ENCODE results near the gene RPS6KL1.

The RPS6KL1 gene

DNA sequence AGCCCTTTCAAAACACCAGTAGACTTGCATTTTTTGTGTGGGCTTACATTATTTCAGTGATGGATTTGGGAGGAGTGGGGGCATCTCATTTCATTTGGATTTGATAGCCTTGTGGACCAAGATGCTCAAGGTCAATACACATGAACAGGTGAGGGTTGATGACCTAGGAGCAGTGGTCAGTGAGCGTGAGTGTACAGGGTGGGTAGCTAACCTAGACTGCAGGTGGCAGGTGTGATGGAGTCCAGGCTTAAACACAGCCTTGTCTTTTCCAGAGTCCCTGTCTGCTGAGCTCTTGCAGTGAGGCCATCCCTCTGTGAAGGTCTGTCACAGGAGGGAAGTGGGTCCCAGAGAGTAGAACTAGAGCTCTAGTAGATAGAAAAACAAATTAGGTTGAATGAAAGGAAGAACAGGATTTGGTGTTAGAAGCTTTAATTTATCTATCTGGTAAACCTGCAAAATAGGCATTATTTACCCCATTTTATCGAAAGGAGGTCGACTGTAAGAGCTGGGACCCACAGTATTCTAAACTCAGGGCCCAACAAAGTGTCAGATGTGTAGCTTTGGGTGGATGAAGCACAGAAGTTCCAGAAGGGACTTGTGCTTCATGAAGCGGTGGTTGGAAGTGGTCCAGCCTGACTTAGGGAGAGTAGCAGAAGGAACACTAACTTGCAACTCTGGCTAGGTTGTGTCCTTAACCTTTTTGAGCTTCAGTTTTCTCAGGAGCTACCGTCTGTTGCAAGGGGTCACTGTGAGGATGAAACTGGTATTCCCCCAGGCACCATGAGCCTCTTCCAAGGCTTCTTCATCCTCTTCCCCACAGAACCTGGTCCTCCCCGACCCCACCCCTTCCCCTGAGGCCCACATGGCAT is 18.2 kb downstream of the RPS6KL1 start:
- no peak overlapping the region for H3K4me3 Mint-ChIP-seq
- H3K4me1 Mint-ChIP-seq (ENCODE audit: low read depth): peaks cover 8% of the 10 kb centered on the region
- H3K9me3 Mint-ChIP-seq: no peaks in the 10 kb centered on the region
- H3K27ac Mint-ChIP-seq: peak overlapping the region; percentile 59
- H3K36me3 Mint-ChIP-seq (ENCODE audit: low read depth): peaks cover 74% of the 10 kb centered on the region
- no peaks in the 10 kb centered on the region for H3K27me3 Mint-ChIP-seq
- DNase-seq: no peak

DNA sequence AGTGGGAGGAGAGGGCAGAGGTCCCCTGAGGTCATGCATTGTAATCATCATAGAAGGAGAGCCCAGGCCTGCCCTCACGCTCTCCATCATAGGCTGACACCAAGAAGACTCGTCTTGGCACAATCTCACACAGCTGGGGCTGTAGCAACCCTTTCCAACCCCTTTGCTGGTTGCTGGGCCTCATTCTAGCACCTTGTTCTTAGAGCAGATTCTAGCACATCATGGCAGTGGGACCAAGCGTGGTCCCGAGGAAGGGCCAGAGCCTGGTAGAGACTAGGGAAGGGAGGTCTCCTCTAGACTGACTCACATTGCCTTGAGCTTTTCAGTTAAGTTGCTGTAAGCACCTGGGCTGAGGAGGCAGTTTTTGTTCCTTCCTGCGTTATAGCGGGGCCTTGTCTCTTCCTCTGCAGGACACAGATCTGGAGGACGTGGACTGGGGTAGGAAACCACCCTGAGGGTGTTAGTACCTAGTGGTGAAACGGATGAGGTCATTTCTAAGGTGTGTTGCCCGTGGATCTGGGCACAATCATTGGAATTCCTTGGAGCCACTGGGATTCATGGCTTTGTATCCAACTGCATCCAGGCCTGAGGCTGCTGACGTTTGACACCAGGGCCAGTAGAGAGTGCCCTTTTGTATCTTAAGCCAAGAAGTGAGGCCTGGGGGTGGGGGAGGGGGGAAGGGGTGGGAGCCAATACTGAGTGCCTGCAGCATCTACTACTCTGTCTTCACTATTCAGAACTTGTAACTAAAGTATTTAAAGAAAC is 19.9 kb downstream of the RPS6KL1 start:
- Mint-ChIP-seq H3K27ac (peak overlapping the region; percentile 30), H3K27me3 (no peaks in the 10 kb centered on the region), H3K36me3 (ENCODE audit: low read depth) (peaks cover 89% of the 10 kb centered on the region), H3K9me3 (no peaks in the 10 kb centered on the region), H3K4me3 (no peak overlapping the region), H3K4me1 (ENCODE audit: low read depth) (peaks cover 8% of the 10 kb centered on the region)
- no peak for DNase-seq

DNA sequence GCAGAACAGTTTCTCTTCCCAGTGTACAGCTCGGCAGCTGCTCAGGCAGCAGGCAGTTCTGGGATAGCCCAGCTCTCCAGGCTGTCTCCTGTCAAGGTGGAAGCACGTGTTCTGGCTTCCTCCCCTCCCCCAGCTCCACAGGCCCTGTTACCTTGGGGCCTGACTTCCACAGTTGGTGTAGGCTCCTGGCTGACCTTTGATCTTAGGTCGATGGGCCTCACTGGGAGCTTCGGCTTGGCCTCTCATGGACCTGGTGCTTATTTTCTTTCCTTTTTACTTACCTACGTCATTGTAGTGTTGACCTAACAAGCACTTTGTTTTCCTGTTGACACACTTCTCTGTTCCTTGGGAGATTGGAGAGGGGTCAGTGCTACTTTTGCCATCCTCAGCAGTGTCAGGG is 24.4 kb downstream of the RPS6KL1 start:
- no peaks in the 10 kb centered on the region for H3K27me3 Mint-ChIP-seq
- H3K36me3 Mint-ChIP-seq (ENCODE audit: low read depth): peaks cover 99% of the 10 kb centered on the region
- DNase-seq: no peak
- no peak overlapping the region for H3K4me3 Mint-ChIP-seq
- H3K4me1 Mint-ChIP-seq (ENCODE audit: low read depth): no peaks in the 10 kb centered on the region
- no peaks in the 10 kb centered on the region for H3K9me3 Mint-ChIP-seq
- peak overlapping the region; percentile 51 for H3K27ac Mint-ChIP-seq

DNA sequence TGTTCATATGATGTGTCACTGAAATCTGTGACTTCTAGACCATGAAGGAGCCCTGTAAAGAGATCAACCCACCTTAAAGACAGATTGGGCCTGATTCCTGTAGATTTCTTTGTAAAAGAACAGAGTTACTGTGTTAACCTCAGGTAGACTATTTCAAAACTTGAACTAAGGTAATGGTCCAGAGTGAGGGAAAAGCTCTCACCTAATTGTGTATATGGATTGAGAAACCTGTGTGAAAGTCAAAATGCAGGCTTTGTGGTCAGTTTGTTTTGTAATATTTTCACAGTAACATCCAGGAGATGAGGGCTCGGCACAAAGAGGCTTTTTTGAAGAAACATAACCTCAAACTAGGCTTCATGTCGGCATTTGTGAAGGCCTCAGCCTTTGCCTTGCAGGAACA is 25.0 kb downstream of the RPS6KL1 start:
- Mint-ChIP-seq H3K36me3 (ENCODE audit: low read depth) (peaks cover 100% of the 10 kb centered on the region), H3K9me3 (no peaks in the 10 kb centered on the region), H3K4me1 (ENCODE audit: low read depth) (no peaks in the 10 kb centered on the region), H3K27ac (peak overlapping the region; percentile 22), H3K27me3 (no peaks in the 10 kb centered on the region), H3K4me3 (no peak overlapping the region)
- no peak for DNase-seq

DNA sequence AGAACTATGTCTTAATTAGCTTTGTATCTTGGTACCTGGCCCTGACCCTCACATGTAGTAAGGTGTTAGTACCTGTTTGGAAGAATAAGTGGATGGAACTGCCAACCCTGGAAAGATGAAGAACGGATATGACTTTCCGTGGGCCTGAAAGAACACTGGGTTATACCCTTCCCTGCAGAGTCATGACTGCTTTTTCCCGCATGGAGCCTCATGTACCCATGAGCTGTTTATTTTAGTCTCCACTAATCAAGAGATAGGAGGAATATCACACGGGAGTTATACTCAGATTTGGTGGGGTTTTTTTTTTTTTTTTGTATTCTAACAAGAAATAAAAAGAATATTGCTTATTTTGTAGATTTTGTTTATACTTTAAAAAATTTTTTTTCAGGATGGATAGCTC is 25.4 kb downstream of the RPS6KL1 start:
- H3K27me3 Mint-ChIP-seq: no peaks in the 10 kb centered on the region
- DNase-seq: no peak
- H3K4me1 Mint-ChIP-seq (ENCODE audit: low read depth): no peaks in the 10 kb centered on the region
- no peak overlapping the region for H3K4me3 Mint-ChIP-seq
- H3K27ac Mint-ChIP-seq: peak overlapping the region; percentile 13
- H3K36me3 Mint-ChIP-seq (ENCODE audit: low read depth): peaks cover 100% of the 10 kb centered on the region
- no peaks in the 10 kb centered on the region for H3K9me3 Mint-ChIP-seq

DNA sequence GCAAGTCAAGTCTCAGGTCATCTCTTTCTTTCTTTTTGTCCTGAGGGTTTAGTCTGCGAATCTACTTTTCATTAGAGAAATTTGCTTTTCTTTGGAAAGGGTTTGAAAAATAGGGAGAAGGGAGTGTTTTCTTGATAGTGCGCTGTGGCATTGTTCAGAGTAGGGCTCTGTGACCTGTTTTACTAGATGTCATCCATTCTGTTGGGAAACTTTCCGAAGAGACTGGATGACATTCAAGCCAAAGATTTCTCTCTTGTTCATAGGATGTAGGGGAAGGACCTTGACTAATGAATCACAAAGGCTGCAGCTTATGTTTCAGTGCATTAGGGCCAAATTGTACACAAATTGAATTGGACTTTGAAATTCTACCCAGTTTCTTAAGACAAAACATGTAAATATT is 26.7 kb downstream of the RPS6KL1 start:
- no peak overlapping the region for H3K4me3 Mint-ChIP-seq
- no peaks in the 10 kb centered on the region for H3K27me3 Mint-ChIP-seq
- H3K4me1 Mint-ChIP-seq (ENCODE audit: low read depth): peaks cover 5% of the 10 kb centered on the region
- H3K9me3 Mint-ChIP-seq: no peaks in the 10 kb centered on the region
- no peak for DNase-seq
- peaks cover 100% of the 10 kb centered on the region for H3K36me3 Mint-ChIP-seq (ENCODE audit: low read depth)
- peak overlapping the region; percentile 65 for H3K27ac Mint-ChIP-seq

DNA sequence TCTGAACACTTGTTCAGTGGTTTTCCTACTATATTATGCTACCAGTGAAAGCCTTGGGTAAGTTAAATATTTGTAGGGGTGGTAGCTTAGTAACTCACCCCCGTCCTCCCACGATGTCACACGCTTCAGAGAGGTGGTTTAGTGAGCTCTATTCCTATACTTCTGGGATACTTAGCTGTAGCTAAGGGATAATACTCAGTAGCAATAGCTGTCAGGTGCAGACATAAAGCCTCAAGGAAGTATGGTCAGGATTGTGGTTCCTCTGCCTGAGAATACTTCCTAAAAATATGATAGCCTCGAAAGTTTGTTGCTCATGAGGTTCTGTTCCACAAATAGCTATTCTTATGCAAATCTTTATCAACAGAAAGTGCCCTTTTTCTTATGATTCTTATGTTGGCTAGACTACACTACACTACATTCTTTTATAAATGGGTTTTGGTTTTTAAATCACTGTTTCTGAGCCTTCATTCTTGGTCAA is 29.4 kb downstream of the RPS6KL1 start:
- H3K27me3 Mint-ChIP-seq: no peaks in the 10 kb centered on the region
- DNase-seq: no peak
- peaks cover 98% of the 10 kb centered on the region for H3K36me3 Mint-ChIP-seq (ENCODE audit: low read depth)
- H3K4me3 Mint-ChIP-seq: no peak overlapping the region
- peak overlapping the region; percentile 55 for H3K27ac Mint-ChIP-seq
- no peaks in the 10 kb centered on the region for H3K9me3 Mint-ChIP-seq
- H3K4me1 Mint-ChIP-seq (ENCODE audit: low read depth): peaks cover 6% of the 10 kb centered on the region

DNA sequence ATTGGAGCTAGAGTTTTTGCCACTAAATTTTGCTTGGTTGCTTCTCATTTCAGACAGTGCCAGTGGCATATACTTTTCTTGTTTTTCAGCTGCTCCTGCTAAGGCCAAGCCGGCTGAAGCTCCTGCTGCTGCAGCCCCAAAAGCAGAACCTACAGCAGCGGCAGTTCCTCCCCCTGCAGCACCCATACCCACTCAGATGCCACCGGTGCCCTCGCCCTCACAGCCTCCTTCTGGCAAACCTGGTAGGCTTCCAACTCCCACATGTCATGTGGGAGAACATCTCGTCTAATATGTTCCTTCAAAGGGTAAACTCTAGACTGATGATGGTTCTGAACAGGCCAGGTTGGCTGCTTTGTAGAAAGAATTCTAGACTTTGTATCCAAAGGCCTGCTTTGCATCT is 30.3 kb downstream of the RPS6KL1 start:
- no peaks in the 10 kb centered on the region for H3K27me3 Mint-ChIP-seq
- peak overlapping the region; percentile 37 for H3K27ac Mint-ChIP-seq
- DNase-seq: no peak
- H3K4me1 Mint-ChIP-seq (ENCODE audit: low read depth): peaks cover 13% of the 10 kb centered on the region
- H3K36me3 Mint-ChIP-seq (ENCODE audit: low read depth): peaks cover 98% of the 10 kb centered on the region
- H3K9me3 Mint-ChIP-seq: no peaks in the 10 kb centered on the region
- no peak overlapping the region for H3K4me3 Mint-ChIP-seq

DNA sequence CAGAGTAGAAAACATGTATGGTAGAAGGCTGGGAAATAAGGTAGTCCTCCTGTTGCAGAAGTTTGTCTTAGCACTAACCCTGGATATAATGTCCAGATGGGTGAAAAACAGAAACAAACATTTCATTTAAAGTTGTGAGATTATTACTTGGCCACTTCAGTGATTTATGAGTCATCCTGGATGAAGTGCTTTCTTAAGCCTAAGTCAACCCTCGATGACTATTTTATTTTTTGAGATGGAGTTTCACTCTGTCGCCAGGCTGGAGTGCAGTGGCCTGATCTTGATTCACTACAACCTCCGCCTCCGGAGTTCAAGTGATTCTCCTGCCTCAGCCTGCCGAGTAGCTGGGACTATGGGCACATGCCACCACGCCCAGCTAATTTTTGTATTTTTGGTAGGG is 31.2 kb downstream of the RPS6KL1 start:
- Mint-ChIP-seq H3K4me1 (ENCODE audit: low read depth) (peaks cover 15% of the 10 kb centered on the region), H3K9me3 (no peaks in the 10 kb centered on the region), H3K4me3 (no peak overlapping the region), H3K36me3 (ENCODE audit: low read depth) (peaks cover 93% of the 10 kb centered on the region), H3K27ac (peak overlapping the region; percentile 41), H3K27me3 (no peaks in the 10 kb centered on the region)
- DNase-seq: no peak

DNA sequence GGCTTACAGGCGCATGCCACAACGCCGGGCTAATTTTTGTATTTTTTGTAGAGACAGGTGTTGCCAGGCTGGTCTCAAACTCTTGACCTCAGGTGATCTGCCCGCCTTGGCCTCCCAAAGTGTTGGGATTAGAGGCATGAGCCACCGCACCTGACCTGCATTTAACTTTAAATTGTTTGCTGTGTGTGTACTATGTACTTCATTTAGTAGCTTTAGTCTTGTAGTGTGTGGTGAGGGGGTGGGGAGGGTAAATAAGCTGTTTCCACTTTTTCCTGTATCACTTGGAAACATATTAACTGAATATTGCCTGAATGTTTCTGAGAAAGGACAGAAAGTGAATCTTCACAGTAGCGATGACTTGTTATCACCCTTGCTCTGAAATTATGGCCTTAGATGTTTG is 32.8 kb downstream of the RPS6KL1 start:
- DNase-seq: no peak
- H3K36me3 Mint-ChIP-seq (ENCODE audit: low read depth): peaks cover 92% of the 10 kb centered on the region
- no peak overlapping the region for H3K4me3 Mint-ChIP-seq
- H3K27me3 Mint-ChIP-seq: no peaks in the 10 kb centered on the region
- peaks cover 31% of the 10 kb centered on the region for H3K4me1 Mint-ChIP-seq (ENCODE audit: low read depth)
- no peaks in the 10 kb centered on the region for H3K9me3 Mint-ChIP-seq
- peak overlapping the region; percentile 44 for H3K27ac Mint-ChIP-seq

DNA sequence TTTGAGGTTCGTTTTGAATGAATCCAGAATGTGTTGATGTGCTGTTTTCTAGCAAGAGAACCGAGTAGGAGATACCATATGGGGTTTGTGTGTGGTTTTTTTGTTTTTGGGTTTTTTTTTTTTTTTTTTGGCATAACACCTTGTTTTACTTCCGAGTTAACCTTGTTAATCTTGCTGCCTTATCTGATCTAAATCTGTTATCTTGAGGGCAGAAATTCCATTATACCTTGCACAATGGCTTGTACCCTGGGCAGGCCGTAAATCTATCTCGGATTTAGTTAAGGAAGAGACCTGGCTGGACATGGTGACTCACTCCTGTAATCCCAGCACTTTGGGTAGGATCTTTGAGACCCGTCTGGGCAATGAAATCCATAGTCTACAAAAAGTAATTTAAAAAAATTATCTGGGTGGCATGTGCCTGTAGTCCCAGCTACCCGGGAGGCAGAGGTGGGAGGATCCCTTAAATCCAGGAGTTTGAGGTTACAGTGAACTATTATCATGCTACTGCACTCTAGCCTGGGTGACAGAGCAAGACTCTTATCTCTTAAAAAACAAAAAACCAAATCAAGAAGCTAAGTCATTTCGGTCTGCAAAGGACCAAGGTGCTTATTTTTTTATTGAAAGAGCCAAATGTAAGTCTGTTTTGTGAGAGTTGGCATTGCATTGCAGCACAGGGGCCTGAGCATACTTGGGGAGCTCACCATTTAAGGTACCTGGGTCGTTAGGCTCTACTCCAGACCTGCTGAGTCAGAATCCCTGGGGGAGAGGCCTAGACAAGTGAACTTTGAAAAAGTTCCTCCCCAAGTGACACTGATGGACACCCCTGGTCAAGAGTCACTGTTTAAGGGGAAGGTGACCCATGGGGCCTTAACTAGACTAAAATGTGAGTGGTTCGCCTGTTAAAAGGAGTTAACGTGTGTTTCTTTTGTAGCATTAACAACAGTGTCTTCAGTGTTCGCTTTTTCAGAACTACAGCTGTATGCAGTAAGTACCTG is 34.6 kb downstream of the RPS6KL1 start:
- no peaks in the 10 kb centered on the region for H3K27me3 Mint-ChIP-seq
- H3K36me3 Mint-ChIP-seq (ENCODE audit: low read depth): peaks cover 91% of the 10 kb centered on the region
- no peak overlapping the region for H3K4me3 Mint-ChIP-seq
- no peaks in the 10 kb centered on the region for H3K9me3 Mint-ChIP-seq
- H3K4me1 Mint-ChIP-seq (ENCODE audit: low read depth): peaks cover 48% of the 10 kb centered on the region
- H3K27ac Mint-ChIP-seq: peak overlapping the region; percentile 79
- no peak for DNase-seq

DNA sequence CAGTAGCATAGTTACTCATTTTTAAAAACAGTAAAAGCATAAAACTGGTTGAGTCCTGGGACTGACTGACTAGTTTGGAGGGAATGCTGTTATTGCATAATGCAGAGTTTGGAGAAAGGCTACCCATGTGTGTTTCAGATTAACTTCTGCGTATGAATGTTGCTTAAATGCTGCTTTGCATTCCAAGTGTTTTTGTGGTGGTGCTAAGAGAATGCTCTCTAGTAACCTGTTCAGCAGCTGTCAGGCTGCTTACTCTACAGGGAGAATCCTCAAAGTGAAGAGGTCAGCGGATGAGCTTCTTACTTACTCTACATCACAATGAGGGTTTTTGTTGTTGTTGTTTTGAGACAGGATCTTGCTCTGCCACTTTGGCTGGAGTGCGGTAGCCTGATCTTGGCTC is 37.1 kb downstream of the RPS6KL1 start:
- Mint-ChIP-seq H3K4me1 (ENCODE audit: low read depth) (peaks cover 55% of the 10 kb centered on the region), H3K36me3 (ENCODE audit: low read depth) (peaks cover 79% of the 10 kb centered on the region), H3K27ac (peak overlapping the region; percentile 48), H3K4me3 (no peak overlapping the region), H3K27me3 (no peaks in the 10 kb centered on the region), H3K9me3 (no peaks in the 10 kb centered on the region)
- no peak for DNase-seq

DNA sequence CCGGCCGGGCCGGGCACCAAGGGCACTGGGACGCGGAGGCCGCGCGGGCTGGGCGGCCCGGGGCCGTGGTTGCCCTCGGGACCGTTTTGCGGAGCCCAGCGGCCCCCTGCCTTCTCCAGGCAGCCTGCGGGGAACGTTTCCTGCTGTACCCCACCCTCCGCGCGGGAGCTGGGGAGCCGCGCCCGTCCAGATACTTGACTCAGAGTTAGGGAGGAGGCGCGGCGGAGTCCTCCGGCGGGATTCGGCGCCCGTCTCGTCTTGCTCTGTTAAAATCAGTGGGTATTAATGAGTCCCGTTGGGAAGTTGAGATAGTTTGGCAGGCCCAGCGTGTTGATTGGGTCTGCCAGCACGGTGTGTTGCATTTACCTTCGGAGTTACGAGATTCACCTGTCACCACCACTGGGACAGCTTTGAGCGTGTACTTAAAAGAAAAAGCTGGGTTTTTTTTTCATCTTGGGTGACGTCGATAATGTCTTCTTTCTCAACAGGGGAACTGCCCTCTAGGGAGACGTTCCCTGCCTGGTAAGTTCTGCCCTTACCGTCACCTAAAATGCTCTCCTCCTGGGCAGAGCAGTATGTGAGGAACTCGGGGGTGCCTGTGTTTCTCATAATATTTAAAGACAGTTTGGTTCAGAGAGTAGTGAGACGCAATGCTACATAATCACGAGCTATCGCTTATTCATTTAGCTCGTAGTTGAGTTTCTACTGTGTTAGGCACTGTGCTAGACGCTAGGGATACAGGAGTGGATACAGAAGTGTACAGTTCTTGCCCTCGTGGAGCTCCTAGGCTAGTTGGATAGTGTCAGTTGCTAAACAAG is 40.7 kb downstream of the RPS6KL1 start:
- DNase-seq: no peak
- Mint-ChIP-seq H3K36me3 (ENCODE audit: low read depth) (peaks cover 46% of the 10 kb centered on the region), H3K27ac (peak overlapping the region; percentile 97), H3K9me3 (no peaks in the 10 kb centered on the region), H3K4me1 (ENCODE audit: low read depth) (peaks cover 63% of the 10 kb centered on the region), H3K4me3 (peak overlapping the region; percentile 91), H3K27me3 (no peaks in the 10 kb centered on the region)
